ENCODE results near the gene PALD1. TPM values are rescaled to one million over a fixed set of nuclear protein-coding genes. Genes with fewer than 3 reads are reported as not detected.

PALD1 gene
- total and polyA plus RNA-seq, 9 of the 15 experiments (the other 6 are each of a cell fraction or from before 2014, with no cell fraction given) = 0.03 to 0.29 (median 0.09) TPM; not detected in 2

DNA sequence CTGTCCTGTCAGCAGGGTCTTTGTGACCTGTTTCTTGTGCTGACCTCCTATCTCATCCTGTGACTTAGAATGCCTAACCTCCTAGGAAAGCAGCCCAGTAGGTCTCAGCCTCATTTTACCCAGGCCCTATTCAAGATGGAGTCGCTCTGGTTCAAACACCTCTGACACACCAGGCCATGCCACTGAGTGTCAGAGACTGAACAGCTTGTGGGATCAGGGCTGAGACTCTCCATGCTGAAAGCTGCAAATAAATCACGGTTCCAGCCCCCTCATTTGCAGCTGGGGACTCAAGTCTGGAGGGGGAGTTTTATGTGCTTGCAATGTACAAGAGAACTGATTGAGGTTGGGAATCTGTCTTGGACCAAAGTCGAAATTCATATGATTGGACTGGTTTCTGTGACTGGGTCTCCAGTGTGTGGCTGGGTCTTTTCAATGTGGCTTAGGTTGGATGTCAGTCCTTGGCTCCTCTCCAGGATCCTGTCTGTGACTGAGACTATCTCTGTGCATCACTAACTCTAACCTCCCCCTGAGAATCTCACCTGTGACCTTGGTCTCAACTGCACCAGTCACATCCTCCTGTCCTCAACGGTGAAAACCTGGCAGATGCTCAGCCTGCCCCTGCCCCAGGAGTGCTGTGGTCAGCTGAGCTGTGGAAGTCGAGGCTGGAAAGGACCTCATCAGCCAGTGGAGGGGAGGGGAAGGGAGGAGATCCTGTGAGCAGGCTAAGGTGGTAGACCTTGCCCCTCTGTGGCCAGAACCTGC lies 112.3 kb downstream of the PALD1 start (continued):
- TF ChIP-seq, protein P1, sequence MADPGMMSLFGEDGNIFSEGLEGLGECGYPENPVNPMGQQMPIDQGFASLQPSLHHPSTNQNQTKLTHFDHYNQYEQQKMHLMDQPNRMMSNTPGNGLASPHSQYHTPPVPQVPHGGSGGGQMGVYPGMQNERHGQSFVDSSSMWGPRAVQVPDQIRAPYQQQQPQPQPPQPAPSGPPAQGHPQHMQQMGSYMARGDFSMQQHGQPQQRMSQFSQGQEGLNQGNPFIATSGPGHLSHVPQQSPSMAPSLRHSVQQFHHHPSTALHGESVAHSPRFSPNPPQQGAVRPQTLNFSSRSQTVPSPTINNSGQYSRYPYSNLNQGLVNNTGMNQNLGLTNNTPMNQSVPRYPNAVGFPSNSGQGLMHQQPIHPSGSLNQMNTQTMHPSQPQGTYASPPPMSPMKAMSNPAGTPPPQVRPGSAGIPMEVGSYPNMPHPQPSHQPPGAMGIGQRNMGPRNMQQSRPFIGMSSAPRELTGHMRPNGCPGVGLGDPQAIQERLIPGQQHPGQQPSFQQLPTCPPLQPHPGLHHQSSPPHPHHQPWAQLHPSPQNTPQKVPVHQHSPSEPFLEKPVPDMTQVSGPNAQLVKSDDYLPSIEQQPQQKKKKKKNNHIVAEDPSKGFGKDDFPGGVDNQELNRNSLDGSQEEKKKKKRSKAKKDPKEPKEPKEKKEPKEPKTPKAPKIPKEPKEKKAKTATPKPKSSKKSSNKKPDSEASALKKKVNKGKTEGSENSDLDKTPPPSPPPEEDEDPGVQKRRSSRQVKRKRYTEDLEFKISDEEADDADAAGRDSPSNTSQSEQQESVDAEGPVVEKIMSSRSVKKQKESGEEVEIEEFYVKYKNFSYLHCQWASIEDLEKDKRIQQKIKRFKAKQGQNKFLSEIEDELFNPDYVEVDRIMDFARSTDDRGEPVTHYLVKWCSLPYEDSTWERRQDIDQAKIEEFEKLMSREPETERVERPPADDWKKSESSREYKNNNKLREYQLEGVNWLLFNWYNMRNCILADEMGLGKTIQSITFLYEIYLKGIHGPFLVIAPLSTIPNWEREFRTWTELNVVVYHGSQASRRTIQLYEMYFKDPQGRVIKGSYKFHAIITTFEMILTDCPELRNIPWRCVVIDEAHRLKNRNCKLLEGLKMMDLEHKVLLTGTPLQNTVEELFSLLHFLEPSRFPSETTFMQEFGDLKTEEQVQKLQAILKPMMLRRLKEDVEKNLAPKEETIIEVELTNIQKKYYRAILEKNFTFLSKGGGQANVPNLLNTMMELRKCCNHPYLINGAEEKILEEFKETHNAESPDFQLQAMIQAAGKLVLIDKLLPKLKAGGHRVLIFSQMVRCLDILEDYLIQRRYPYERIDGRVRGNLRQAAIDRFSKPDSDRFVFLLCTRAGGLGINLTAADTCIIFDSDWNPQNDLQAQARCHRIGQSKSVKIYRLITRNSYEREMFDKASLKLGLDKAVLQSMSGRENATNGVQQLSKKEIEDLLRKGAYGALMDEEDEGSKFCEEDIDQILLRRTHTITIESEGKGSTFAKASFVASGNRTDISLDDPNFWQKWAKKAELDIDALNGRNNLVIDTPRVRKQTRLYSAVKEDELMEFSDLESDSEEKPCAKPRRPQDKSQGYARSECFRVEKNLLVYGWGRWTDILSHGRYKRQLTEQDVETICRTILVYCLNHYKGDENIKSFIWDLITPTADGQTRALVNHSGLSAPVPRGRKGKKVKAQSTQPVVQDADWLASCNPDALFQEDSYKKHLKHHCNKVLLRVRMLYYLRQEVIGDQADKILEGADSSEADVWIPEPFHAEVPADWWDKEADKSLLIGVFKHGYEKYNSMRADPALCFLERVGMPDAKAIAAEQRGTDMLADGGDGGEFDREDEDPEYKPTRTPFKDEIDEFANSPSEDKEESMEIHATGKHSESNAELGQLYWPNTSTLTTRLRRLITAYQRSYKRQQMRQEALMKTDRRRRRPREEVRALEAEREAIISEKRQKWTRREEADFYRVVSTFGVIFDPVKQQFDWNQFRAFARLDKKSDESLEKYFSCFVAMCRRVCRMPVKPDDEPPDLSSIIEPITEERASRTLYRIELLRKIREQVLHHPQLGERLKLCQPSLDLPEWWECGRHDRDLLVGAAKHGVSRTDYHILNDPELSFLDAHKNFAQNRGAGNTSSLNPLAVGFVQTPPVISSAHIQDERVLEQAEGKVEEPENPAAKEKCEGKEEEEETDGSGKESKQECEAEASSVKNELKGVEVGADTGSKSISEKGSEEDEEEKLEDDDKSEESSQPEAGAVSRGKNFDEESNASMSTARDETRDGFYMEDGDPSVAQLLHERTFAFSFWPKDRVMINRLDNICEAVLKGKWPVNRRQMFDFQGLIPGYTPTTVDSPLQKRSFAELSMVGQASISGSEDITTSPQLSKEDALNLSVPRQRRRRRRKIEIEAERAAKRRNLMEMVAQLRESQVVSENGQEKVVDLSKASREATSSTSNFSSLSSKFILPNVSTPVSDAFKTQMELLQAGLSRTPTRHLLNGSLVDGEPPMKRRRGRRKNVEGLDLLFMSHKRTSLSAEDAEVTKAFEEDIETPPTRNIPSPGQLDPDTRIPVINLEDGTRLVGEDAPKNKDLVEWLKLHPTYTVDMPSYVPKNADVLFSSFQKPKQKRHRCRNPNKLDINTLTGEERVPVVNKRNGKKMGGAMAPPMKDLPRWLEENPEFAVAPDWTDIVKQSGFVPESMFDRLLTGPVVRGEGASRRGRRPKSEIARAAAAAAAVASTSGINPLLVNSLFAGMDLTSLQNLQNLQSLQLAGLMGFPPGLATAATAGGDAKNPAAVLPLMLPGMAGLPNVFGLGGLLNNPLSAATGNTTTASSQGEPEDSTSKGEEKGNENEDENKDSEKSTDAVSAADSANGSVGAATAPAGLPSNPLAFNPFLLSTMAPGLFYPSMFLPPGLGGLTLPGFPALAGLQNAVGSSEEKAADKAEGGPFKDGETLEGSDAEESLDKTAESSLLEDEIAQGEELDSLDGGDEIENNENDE (IDR thresholded peaks at IDR 0.05; ENCODE audit: low read depth, low read length) = no peak
- TF ChIP-seq POLR2G (IDR thresholded peaks at IDR 0.05; ENCODE audit: low read depth, low read length) (no peak), HDAC2 (IDR thresholded peaks at IDR 0.05) (no peak), ZNF699 (CRISPR knock-in tag; IDR thresholded peaks at IDR 0.05; ENCODE audit: insufficient replicate concordance) (no peak), CCAR2 (IDR thresholded peaks at IDR 0.05; ENCODE audit: low read depth, low read length) (no peak), CBFA2T3 (IDR thresholded peaks at IDR 0.05) (peak; percentile 19; the same call in 1 of the 2 replicates), CBX3 (IDR thresholded peaks at IDR 0.05; ENCODE audit: borderline replicate concordance in 1 of 2, low read length in 2 of 2) (no peak), CXXC5 (CRISPR knock-in tag; IDR thresholded peaks at IDR 0.05) (peak; percentile 81), CEBPG (CRISPR knock-in tag; IDR thresholded peaks at IDR 0.05) (no peak), CEBPG (tag; conservative IDR thresholded peaks at IDR 0.05 in 1 of 2, IDR thresholded peaks at IDR 0.05 in 1 of 2) (peak in 1 of 2 experiments; percentile 19; a peak in 1 of 4 replicates), DDX20 (tag; IDR thresholded peaks at IDR 0.05; ENCODE audit: low read depth) (peak; percentile 98)
- TF ChIP-seq, protein P2, sequence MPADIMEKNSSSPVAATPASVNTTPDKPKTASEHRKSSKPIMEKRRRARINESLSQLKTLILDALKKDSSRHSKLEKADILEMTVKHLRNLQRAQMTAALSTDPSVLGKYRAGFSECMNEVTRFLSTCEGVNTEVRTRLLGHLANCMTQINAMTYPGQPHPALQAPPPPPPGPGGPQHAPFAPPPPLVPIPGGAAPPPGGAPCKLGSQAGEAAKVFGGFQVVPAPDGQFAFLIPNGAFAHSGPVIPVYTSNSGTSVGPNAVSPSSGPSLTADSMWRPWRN (IDR thresholded peaks at IDR 0.05; ENCODE audit: low read depth) = no peak
- TF ChIP-seq, protein P3, sequence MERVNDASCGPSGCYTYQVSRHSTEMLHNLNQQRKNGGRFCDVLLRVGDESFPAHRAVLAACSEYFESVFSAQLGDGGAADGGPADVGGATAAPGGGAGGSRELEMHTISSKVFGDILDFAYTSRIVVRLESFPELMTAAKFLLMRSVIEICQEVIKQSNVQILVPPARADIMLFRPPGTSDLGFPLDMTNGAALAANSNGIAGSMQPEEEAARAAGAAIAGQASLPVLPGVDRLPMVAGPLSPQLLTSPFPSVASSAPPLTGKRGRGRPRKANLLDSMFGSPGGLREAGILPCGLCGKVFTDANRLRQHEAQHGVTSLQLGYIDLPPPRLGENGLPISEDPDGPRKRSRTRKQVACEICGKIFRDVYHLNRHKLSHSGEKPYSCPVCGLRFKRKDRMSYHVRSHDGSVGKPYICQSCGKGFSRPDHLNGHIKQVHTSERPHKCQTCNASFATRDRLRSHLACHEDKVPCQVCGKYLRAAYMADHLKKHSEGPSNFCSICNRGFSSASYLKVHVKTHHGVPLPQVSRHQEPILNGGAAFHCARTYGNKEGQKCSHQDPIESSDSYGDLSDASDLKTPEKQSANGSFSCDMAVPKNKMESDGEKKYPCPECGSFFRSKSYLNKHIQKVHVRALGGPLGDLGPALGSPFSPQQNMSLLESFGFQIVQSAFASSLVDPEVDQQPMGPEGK (CRISPR knock-in tag; IDR thresholded peaks at IDR 0.05; ENCODE audit: borderline replicate concordance) = peak; percentile 97
